ENCODE data around the gene SERINC5.
A peak's percentile ranks its signal among the peaks of the same experiment; 100 is the strongest.
"Not testable (repeated sequence)": the region's sequence is repeated elsewhere in the genome, so short reads cannot be mapped to it uniquely, and the experiment has no call there.

Gene SERINC5

DNA sequence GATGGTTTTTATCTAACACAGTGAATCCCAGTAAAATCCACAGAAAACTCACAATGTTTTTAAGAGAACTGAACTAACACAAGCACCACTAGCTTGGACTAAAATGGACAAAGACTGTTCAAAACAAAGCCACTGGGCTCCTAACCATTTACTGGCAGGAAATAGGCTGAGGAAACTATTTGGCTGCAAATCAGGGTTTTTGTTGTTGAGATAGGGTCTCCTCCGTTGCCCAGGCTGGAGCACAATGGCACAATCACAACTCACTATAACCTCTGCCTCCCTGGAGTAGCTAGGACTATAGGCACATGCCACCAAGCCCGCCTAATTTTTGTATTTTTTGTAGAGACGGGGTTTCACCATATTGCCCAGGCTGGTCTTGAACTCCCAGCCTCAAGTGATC is 121.0 kb downstream of the SERINC5 start:
- DNase-seq = no peak

GRCh38 chr5:80129146-80129545 is 126.7 kb downstream of the SERINC5 start:
- no peak for DNase-seq

GRCh38 chr5:80128141-80128540 is 127.7 kb downstream of the SERINC5 start:
- DNase-seq = peak; percentile 51

DNA sequence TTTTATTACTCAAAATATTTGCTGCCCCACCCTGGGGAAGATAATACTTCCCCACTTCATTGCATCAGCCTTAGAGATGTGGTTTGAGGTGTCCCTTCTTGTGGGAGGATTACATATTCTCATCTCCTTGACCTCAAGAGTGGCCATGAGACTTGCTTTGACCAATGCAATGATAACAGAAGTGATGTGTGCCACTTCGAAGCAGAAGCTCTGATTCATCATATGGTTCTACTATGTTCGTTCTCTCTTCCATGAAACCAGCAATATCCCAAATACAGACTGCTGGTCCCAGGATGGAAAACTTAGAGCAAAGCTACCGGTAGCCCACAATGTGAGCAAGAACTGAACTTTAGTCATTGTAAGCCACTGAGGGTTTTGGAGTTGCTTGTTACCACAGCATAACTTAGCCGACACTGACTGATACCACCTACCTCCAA is 128.7 kb downstream of the SERINC5 start:
- no peak for DNase-seq

- peak; percentile 73 for DNase-seq
Measured at GRCh38 chr5:80125962-80126480, 129.8 kb downstream of the SERINC5 start.

DNA sequence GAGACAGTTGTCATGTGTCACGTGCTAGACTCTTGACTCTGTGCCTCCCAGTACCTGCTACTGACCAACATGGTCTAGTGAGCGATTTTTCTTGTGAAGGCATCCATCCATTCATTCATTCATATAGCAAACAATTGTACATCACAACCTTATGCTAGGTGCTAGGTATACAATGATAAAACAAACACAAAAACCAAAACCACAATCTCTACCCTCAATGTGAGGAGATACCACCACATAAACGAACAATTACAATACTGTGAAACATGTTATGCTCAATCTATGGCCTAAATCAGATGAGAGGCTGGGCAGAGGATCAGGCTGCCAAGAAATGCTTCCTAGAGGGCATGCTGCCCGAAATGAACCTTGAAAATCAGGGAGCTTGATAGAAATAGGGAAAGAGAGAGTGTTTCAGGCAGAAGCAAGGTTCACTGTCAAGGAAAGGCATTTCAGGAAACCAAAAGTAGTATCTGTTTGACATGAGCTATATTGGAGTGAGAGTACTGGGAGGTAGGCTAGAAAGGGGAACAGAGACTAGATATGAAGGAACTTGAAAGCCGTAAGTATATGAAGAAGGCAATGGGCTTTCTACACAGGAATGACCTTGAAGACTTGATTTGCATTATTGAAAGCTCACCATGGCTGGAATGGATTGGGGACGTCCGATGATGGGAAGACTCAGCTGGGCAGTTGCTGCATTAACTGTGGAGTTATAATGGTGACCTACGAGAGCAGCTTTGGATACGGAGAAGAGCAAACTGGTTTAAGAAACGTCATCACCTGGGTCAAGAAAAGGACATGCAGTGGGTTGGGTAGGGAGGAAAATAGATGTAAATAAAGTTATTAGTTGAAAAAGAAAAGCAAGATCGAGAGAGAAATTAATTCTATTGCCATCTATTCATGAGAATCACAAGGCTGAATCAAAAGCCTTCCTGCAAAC is 130.6 kb downstream of the SERINC5 start:
- DNase-seq = no peak

GRCh38 chr5:80124121-80124918 is 131.5 kb downstream of the SERINC5 start:
- DNase-seq = no peak

GRCh38 chr5:80122579-80122978 is 133.3 kb downstream of the SERINC5 start:
- DNase-seq = no peak

- DNase-seq = no peak
Measured at GRCh38 chr5:80119372-80119771, 136.5 kb downstream of the SERINC5 start.

GRCh38 chr5:80117446-80117845 is 138.4 kb downstream of the SERINC5 start:
- peak; percentile 6 for DNase-seq

DNA sequence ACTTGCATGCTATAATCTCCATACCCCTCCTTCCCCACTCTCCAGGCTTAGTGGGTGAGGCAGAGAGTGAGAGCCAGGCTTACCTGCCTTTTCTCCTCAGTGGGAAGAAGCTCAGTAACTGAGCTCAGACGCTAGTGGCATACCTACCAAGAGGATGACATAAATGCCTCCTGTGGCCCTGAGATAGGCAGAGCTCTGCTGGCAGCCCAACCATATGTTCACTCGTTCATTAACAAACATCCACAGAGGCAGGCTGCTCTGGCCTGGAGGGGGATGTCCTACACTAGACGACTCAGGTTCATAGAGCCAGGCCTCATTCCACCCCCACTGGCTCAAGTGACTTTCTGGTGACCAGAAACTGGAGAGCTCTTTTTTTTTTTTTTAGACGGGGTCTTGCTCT is 139.4 kb downstream of the SERINC5 start:
- no peak for DNase-seq

GRCh38 chr5:80116000-80116399 is 139.8 kb downstream of the SERINC5 start:
- DNase-seq = no peak

- DNase-seq = no peak
Measured at GRCh38 chr5:80114860-80115259, 141.0 kb downstream of the SERINC5 start.

GRCh38 chr5:80111376-80111990 is 144.4 kb downstream of the SERINC5 start:
- not testable (repeated sequence) for DNase-seq

DNA sequence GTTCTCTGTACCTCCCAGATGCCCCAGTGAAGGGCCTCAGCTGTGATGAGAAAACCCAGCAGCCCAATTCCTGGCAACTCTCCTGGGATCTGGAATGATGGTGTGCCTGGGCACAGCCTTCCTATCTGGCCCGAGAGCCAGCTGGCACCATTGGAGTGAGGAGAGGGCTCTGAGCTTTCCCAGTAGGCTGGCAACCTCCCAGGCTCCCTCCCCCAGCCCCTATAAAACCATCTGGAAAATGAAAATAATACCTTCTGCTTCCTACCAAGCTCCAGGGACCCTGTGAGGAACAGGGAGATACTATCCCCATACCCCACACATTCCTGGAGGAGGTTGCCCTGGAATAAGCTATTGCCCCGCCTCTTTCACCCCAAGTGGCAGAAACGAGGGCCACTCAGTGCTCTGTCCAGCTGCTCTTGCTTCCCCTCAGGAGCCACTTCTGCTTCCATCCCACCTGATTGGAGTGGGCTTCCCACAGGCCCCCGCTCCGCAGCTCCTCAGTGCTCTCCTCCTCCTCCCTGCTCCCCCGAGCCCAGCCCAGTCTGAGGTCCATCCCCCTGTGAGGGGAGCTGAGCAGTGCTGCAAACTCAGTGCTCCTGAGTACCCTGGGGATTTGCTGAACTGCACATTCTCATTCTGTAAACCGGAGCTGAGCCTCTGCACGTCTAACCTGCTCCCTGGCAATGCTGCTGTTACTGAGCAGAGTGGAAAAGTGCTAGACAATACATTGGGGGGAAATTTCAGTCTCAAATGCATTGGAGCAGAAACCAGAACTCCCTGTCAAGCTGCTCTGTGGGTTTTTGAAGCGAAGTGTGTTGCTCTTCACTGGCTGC is 146.0 kb downstream of the SERINC5 start:
- DNase-seq = no peak

DNA sequence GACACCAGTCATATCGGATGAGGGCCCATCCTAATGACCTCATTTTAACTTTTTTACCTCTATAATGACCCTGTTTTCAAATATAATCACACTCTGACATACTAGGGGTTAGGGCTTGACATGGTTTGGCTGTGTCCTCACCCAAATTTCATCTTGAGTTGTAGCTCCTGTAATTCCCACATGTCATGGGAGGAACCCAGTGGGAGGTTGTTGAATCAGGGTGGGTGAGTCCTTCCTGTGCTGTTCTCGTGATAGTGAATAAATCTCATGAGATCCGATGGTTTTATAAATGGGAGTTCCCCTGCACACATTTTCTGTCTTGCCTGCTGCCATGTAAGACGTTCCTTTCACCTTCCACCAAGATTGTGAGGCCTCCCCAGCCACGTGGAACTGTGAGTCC is 148.9 kb downstream of the SERINC5 start:
- DNase-seq = no peak

GRCh38 chr5:80105698-80106439 is 150.0 kb downstream of the SERINC5 start:
- DNase-seq = no peak

DNA sequence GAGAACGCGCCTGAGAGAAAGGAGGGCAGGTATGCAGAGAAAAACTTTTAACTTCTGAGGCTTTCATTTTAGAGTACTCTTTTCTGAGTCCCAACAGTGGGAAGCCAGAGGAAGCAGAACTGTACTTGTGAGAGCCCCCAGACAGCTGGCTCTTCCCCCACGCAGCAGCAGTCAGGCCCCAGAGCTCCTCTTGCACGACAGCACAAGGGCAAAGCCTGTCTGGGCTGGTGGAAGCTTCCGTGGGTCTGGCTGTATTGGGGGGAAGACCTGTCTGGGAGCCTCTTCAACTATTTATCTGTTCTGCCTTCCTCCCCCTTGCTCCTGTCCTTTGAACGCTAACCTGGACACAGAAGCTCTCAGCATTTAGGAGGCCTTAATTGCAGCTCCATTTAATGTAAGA is 152.5 kb downstream of the SERINC5 start:
- DNase-seq = no peak

DNA sequence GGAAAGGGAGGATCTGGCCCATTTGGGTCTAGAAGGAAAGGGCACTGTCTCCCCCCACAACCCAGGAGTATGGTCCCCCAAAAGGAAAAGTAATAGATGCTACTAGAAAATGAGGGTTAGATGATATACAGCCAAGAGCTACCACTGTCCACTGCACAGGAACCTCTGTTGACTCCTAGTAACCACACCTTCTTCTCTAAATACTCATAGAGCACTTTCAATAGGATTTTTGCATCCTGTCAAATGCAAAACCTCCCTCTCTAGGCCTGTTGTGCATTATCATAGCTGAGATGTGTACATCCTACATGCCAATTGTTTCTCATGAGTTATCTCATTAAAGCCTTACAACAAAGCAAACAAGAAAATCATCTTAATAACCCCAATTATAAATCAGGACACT is 153.9 kb downstream of the SERINC5 start:
- no peak for DNase-seq

GRCh38 chr5:80097451-80097850 is 158.4 kb downstream of the SERINC5 start:
- DNase-seq = no peak

DNA sequence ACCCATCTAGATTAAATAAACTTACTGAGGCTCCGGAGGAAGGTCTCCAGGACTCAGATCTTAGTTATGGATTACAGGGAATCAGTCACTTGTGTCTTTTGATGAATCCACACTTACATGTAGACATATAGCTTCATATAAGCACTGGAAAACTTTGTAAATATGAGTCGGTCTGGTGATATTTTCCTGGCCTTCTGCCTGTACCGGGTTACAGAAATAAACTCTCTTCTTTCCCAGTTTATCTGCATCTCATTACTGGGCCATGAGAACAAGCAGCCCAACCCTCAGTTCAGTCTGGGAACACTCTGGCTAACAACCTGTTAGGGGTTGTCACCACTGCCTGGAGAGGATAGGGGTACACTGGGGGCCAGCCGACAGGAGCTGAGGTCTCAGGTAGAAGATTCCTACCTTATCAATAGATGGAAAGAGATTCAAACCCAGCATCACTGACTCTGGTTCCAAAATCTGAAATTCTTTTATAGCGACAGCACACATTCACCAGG is 161.6 kb downstream of the SERINC5 start:
- no peak for DNase-seq
